BJ (cell line): ENCODE data around the gene SRMS. TPM values are rescaled to one million over a fixed set of nuclear protein-coding genes. Genes with fewer than 3 reads are reported as not detected.

ENCODE experiments used
- CTCF ChIA-PET: fragments of 350-600 bp; formaldehyde crosslinking; extraction: SDS; loops from one replicate; lab custom pipeline; 2021; ENCODE audit warnings: antibody characterized with exemption, inconsistent platforms; lab: Yijun Ruan, JAX
- POLR2A ChIA-PET: fragments of 300-600 bp; sonication (Branson Sonifier 250); formaldehyde crosslinking; extraction: SDS; loops from one replicate; lab custom pipeline; 2021; ENCODE audit warnings: antibody characterized with exemption; lab: Charles Lee
- DNase-seq: peaks from one replicate; pipeline ENCODE4 v3.0.0-alpha.2; 2011; ENCODE audit warnings: low read depth
- H3K27me3 ChIP-seq: 2 replicates; pipeline ENCODE4 v1.6.0; 2011; ENCODE audit warnings: low read length; ENCODE audit not compliant: control insufficient read depth, insufficient read depth
- H3K36me3 ChIP-seq: 2 replicates; pipeline ENCODE4 v1.5.1; 2011; ENCODE audit warnings: low read length; ENCODE audit not compliant: control insufficient read depth, insufficient read depth
- H3K4me3 ChIP-seq: 2 replicates; pipeline ENCODE4 v1.5.1; 2011; ENCODE audit warnings: low read depth, mild to moderate bottlenecking, control low read depth, low read length
- polyA plus RNA-seq: library from polyadenylated mRNA; depleted of rRNA; stranded (reverse); fragments of >200 nt; gene quantifications from 2 replicates; pipeline ENCODE4 v1.2.3, GENCODE V29; 2011
- TF ChIP-seq, protein P1 (sequence below): IDR thresholded peaks from 2 replicates; pipeline ENCODE4 v1.5.1; 2011; ENCODE audit warnings: low read depth, mild to moderate bottlenecking, control low read depth, inconsistent platforms, low read length, moderate library complexity; ENCODE audit not compliant: insufficient read depth

SRMS gene
- polyA plus RNA-seq, 1 experiment = not detected

GRCh38 chr20:63556873-63557478, 9.4 kb upstream of the SRMS start:
- CTCF ChIA-PET = no interaction called here
- POLR2A ChIA-PET = no interaction called here
- TF ChIP-seq, protein P1, sequence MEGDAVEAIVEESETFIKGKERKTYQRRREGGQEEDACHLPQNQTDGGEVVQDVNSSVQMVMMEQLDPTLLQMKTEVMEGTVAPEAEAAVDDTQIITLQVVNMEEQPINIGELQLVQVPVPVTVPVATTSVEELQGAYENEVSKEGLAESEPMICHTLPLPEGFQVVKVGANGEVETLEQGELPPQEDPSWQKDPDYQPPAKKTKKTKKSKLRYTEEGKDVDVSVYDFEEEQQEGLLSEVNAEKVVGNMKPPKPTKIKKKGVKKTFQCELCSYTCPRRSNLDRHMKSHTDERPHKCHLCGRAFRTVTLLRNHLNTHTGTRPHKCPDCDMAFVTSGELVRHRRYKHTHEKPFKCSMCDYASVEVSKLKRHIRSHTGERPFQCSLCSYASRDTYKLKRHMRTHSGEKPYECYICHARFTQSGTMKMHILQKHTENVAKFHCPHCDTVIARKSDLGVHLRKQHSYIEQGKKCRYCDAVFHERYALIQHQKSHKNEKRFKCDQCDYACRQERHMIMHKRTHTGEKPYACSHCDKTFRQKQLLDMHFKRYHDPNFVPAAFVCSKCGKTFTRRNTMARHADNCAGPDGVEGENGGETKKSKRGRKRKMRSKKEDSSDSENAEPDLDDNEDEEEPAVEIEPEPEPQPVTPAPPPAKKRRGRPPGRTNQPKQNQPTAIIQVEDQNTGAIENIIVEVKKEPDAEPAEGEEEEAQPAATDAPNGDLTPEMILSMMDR = no peak
- H3K27me3 ChIP-seq = no peaks in the 10 kb centered on the region
- no peak for DNase-seq
- H3K4me3 ChIP-seq = no peak overlapping the region
- H3K36me3 ChIP-seq = peaks cover 15% of the 10 kb centered on the region

GRCh38 chr20:63555661-63556381, 8.3 kb upstream of the SRMS start:
- DNase-seq = no peak
- no peaks in the 10 kb centered on the region for H3K27me3 ChIP-seq
- POLR2A ChIA-PET = no interaction called here
- no peak overlapping the region for H3K4me3 ChIP-seq
- TF ChIP-seq, protein P1 = no peak
- peaks cover 9% of the 10 kb centered on the region for H3K36me3 ChIP-seq
- CTCF ChIA-PET = interaction anchor here (1.6 kb wide), 1 partner anchor 18 kb away, joined by 5 read pairs; the partner anchor contains the start of gene PTK6

DNA sequence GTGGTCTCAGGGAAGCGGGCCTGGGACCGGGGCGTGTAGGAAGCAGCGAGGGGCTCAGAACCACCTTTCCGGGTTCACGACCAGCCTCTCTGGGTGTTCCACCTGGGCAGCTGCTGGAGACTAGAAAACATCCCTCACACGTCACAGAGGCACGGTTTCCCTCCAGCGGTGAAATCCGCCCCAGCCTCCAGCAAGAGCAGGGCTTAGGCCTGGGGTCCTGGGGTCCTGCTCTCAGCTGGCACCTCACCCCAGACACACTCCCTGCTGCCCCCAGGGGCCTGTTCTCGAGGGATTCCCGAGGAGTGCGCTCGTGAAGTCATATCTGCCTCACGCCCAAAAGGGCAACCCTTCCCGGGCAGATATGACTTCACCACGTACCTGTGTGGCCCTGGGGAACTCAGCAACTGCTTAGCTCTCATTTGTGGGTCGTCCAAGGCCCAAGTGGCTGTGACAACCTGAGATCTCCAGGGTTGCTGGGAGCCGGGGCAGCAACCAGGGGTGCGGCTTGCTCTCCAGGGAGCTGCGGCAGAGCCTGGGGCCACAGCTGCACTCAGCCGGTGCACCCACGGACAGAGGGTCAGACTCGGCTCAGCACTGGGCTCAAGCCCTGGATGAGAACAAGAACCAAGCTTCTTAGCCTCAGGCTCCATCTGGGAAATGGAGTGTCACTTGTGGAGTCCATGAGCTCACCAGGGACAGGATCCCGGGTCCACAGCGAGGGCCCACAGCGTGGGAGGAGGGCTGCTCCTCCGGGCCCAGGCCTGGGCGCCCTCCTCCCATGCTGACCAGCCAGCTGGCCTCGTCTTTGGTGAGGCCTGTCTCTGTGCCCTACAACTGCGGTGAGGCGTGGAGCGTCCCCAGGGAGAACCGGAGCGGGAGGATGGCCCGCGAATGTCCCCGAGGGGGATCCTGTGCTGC, 7.1 kb upstream of the SRMS start:
- TF ChIP-seq, protein P1 = no peak
- Histone ChIP-seq H3K36me3 (peaks cover 3% of the 10 kb centered on the region), H3K4me3 (peak overlapping the region; percentile 72), H3K27me3 (no peaks in the 10 kb centered on the region)
- CTCF ChIA-PET = interaction anchor here (1.6 kb wide), 1 partner anchor 17 kb away, joined by 5 read pairs; the partner anchor contains the start of gene PTK6
- POLR2A ChIA-PET = no interaction called here
- DNase-seq = no peak

- TF ChIP-seq, protein P1 = no peak
- Histone ChIP-seq H3K4me3 (peak within 1 kb of the TSS; percentile 72), H3K27me3 (no peaks in the 10 kb centered on the region; the same call in 1 of the 2 replicates), H3K36me3 (peaks cover 1% of the 10 kb centered on the region; the same call in 1 of the 2 replicates)
- POLR2A ChIA-PET = no interaction called here
- CTCF ChIA-PET = no interaction called here
- no peak for DNase-seq
These were observed 6.4 kb upstream of the SRMS start, which contains the start of gene FNDC11 for GRCh38 chr20:63553933-63554290. FNDC11 (plus strand) TSS chr20:63554159; CDS start chr20:63555664, 1,505 bp downstream.
